DMS79 treated with DMSO at 0.1 percent for 48 hours (cell line): ENCODE measurements around the gene FGFR1OP2.
"Not testable (repeated sequence)": the region's sequence is repeated elsewhere in the genome, so short reads cannot be mapped to it uniquely, and the experiment has no call there.

Experiments used
- DNase-seq: peaks from one replicate; lab custom pipeline; 2025; lab: John Stamatoyannopoulos, UW

FGFR1OP2 gene

DNA sequence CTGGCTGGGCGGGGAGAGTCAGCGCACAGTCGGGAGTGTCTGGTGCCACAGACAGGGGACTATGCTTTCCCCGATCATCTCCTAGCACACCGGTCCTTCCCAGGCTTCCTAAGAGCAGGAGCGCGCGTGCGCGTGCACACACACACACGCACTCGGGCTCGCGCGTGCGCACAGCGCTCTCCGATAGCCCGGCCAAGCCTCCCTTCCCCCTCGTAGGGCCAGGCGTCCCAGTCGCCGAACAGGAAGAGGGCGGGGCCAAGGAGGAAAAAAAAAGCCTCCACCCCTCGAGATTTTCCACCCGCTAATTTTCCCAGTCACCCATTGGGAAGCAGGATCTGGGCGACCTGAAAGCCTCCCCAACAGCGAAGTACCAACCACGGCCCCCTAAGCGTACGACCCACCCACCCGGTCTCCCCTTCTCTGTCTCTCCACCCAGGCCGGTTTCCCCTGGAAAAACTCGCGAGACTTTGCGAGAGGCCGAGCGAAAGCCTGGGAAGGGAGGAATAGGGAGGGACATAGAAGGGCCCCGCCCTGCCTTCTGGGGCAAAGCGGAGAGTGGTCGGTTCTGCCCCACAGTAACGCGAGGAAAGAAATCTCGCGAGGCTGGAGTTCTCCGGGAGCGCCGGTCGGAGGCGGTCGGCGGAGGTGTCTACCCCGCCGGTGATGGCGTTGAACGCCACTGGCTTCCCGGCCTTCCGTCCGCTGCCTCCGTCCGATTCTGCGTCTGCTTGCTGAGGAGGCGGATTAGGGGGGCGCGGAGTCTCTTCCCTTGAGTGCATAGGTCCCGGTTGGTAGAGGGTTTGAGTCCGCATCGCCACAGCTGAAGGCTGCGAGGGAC, at the start of gene FGFR1OP2, which contains the start of gene INTS13:
Gene FGFR1OP2 (plus strand): TSS at position 608 of the 838 bp plus-strand sequence. CDS start 15,689 bp downstream, outside the sequence.
Gene INTS13 (minus strand): TSS at position 119 of the 838 bp plus-strand sequence. CDS start 1,178 bp downstream, outside the sequence.
- peak; percentile 94 for DNase-seq

DNA sequence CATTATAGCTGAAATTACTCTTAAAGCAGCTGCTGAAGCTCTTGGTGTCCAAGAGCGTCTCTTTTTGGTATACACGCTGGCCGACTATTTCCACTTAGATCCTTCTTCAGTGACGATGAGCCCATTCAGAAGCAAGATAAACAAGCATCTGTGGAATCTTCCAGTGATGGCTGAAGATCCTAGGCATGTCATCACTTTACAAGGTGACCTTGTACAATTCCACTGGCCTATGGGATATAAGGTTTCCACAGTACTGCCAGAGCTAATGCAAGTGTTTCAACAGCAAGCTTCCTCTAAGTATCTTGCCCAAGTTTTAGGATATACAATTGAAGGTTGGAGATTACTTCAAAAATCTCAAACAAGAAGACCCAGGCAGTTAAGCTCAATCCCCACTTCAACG, 47.5 kb upstream of the FGFR1OP2 start:
- no peak for DNase-seq

GRCh38 chr12:26891704-26892103, 46.6 kb upstream of the FGFR1OP2 start:
- no peak for DNase-seq

DNA sequence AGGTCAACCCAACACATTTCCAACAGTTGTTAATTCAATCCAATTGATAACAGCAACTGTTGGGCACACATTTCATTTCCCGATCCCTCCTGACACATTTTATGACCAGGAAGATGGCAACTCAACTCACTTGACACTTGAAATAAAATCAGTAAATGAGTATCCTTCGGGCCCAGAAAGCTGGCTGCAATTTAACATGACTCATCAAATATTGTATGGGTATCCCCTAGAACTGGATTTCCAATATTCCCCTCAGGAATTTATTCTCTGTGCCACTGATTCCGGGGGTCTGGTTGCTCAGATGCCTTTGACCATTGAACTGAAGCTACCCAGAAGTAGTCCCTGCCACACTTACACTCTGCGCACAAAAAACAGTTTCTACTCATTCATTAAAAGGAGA, 42.6 kb upstream of the FGFR1OP2 start:
- no peak for DNase-seq

DNA sequence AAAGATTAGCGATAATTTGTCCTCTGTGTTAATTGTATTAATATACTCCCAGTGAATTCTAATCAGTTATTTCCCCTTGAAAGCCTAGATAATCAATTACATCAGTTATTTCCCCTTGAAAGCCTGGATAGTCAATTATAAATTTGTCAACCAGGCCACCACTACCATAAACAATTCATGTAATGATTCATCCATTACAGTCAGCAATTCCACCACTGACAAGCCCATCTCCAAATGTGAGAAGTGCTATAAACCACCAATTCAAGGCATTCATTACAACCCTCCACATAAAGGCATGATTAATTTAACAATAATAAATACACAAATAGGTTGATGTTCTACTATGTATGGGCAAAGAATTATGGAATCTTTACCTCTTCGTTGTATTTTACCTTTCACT, 41.4 kb upstream of the FGFR1OP2 start:
- no peak for DNase-seq

DNA sequence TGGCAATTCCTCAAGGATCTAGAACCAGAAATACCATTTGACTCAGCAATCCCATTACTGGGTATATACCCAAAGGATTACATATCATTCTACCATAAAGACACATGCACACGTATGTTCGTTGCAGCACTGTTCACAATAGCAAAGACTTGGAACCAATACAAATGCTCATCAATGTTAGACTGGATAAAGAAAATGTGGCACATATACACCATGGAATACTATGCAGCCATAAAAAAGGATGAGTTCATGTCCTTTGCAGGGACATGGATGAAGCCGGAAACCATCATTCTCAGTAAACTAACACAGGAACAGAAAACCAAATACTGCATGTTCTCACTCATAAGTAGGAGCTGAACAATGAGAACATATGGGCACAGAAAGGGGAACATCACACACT, 34.9 kb upstream of the FGFR1OP2 start:
- not testable (repeated sequence) for DNase-seq

DNA sequence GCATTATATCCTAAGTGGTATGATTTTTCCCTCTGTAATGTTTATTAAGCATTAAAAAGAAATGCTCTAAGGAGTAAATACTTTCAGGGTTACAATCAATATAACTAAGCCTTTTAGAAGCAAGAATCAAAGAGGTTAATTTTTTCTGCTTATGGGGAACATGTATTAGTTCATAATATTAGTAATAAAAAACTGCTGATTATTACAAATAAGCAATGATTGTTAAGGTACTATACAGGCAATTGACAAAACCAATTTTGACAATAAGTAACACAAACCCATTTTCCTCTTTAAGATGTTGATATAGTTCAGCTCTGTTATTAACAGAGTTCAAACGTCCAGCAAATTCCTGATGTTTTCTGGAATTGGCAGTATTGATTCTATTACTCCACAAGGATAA, 32.2 kb upstream of the FGFR1OP2 start:
- no peak for DNase-seq

GRCh38 chr12:26906704-26907103, 31.6 kb upstream of the FGFR1OP2 start:
- peak; percentile 16 for DNase-seq

DNA sequence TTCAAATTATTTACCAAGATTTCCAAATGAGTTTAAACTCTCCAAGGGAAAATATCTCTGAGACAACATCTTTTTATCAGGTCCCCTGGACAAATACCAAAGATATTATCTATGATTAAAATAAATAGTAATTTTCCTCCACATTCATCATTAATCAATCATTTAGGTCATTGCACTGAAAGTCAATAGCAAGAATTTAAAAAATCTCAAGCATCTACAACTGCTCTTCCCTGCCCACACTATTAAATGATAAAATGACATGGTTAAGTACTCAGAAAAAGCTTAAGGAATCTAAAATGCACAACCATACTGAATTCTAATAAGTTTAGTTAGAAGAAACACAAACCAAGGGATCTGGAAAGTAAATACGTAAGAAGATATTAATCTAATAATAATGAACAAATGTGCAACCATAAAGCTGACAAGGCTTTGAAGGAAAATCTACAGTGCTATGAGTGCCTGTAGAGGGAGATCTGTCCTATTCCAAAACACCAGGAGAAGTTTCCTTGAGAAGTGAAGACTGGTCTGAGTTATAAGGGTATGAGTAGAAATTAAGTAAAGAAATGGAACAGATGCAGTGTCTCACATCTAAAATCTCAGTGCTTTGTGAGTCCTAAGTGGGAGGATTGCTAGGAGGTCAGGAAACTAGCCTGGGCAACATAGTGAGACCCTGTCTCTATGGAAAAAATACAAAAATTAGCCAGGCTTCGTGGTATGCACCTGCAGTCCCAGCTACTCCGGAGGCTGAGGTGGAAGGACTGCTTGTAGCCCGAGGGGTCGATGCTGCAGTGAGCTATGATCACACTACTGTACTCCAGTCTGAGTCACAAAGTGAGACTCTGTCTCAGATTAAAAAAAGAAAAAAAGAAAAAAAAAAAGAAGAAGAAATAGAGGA, 19.7 kb upstream of the FGFR1OP2 start:
- no peak for DNase-seq

- no peak for DNase-seq
Measured at GRCh38 chr12:26919216-26919555, 19.1 kb upstream of the FGFR1OP2 start.

- no peak for DNase-seq
Measured at GRCh38 chr12:26921886-26922285, 16.4 kb upstream of the FGFR1OP2 start.

DNA sequence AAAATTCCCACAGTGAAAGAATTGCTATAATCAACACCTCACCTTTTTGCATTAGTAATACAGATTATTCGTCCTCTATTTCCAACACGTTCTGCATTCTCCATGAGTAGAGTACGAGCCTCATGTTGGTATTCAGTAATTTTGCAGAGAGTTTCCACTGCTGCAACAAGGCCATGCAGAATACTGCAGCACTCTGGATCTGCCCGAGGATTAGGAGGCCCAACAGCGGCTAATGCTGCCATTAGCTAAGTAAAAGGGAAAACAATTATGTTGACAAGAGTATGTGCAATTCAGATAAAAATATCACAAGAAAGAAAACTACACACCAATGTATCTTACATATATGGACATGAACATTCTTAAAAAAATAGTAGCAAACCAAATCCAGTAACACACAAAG, 9.6 kb upstream of the FGFR1OP2 start:
- DNase-seq: no peak

GRCh38 chr12:26929590-26929989, 8.7 kb upstream of the FGFR1OP2 start:
- DNase-seq: no peak

GRCh38 chr12:26935636-26936378, 2.5 kb upstream of the FGFR1OP2 start:
- DNase-seq: no peak

GRCh38 chr12:26936559-26937442, 1.5 kb upstream of the FGFR1OP2 start:
- no peak for DNase-seq

GRCh38 chr12:26937443-26937862, 817 bp upstream of the FGFR1OP2 start:
- no peak for DNase-seq

- peak; percentile 62 for DNase-seq
Measured at GRCh38 chr12:26938701-26939062, 412 bp downstream of the FGFR1OP2 start.

GRCh38 chr12:26939192-26939832, 1.0 kb downstream of the FGFR1OP2 start:
- DNase-seq: peak; percentile 44

GRCh38 chr12:26939953-26940352, 1.7 kb downstream of the FGFR1OP2 start:
- DNase-seq: no peak

DNA sequence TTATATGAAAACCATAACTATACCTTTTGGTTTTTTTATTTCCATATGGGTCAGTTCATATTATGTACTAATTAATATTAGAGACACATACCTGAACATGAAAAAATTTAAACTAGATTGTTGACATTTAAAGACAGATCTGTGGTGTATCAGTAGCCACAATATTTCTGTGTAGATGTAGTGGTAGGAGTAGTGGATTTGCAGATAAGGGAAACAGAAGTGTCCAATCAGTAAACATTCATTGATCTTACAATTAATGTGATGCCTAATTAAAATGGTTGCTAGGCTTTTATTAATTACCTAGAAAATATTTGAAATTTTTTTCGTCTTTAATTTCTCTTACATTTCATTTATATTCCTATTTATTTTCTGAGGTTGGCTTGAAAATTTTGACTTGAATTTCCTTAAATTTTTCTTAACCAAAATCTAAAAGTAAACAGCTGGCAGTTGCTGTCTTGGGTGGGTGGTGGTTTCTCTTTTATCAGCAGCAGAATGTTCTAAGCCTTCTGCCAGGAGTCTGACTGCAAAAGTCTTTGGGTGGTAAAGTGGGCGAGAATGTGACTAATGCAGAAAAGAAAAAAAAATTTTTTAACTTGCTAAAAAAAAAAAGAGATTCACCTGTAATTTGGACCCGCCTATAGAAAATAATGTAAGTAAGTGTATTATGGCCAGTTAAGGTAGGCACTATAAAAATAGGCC, 2.4 kb downstream of the FGFR1OP2 start:
- DNase-seq: no peak
